ENCODE results near the gene B9D2.

B9D2 gene

GRCh38 chr19:41327076-41327575 lies 36.8 kb downstream of the B9D2 start:
- no peak for DNase-seq

GRCh38 chr19:41325947-41326706 lies 37.8 kb downstream of the B9D2 start:
- no peak for DNase-seq

GRCh38 chr19:41325640-41325946 lies 38.4 kb downstream of the B9D2 start:
- DNase-seq: no peak

GRCh38 chr19:41324921-41325639 lies 38.9 kb downstream of the B9D2 start:
- DNase-seq: no peak

- DNase-seq: no peak
Observed at GRCh38 chr19:41324231-41324702, 39.7 kb downstream of the B9D2 start.

- DNase-seq: no peak
Observed at GRCh38 chr19:41323430-41324125, 40.4 kb downstream of the B9D2 start.

- no peak for DNase-seq
Observed at GRCh38 chr19:41323023-41323422, 40.9 kb downstream of the B9D2 start.

GRCh38 chr19:41322451-41322850 lies 41.5 kb downstream of the B9D2 start:
- no peak for DNase-seq

GRCh38 chr19:41321600-41322270 lies 42.2 kb downstream of the B9D2 start:
- no peak for DNase-seq

- DNase-seq: no peak
Observed at GRCh38 chr19:41321204-41321599, 42.7 kb downstream of the B9D2 start.

GRCh38 chr19:41320568-41320967 lies 43.4 kb downstream of the B9D2 start:
- no peak for DNase-seq

GRCh38 chr19:41320185-41320518 lies 43.8 kb downstream of the B9D2 start:
- DNase-seq: no peak

- DNase-seq: no peak
Observed at GRCh38 chr19:41319500-41320184, 44.3 kb downstream of the B9D2 start.

GRCh38 chr19:41318696-41319499 lies 45.1 kb downstream of the B9D2 start:
- no peak for DNase-seq

- DNase-seq: no peak
Observed at GRCh38 chr19:41316306-41316920, 47.5 kb downstream of the B9D2 start.

GRCh38 chr19:41311613-41312012 lies 52.3 kb downstream of the B9D2 start:
- DNase-seq: no peak

- DNase-seq: no peak
Observed at GRCh38 chr19:41311072-41311471, 52.9 kb downstream of the B9D2 start.

GRCh38 chr19:41310033-41310831 lies 53.7 kb downstream of the B9D2 start, which contains the start of gene CCDC97:
CCDC97 (plus strand) TSS chr19:41310172; CDS start chr19:41310311, 139 bp downstream.
- peak; percentile 83 for DNase-seq

GRCh38 chr19:41309180-41310032 lies 54.5 kb downstream of the B9D2 start:
- no peak for DNase-seq
